Rectal smooth muscle tissue (tissue), 1 donor: ENCODE data around the gene ATAD1.

Experiments
- H3K27ac ChIP-seq: one replicate; pipeline ENCODE4 v1.7.0; 2013; ENCODE audit warnings: low read depth, low read length, inconsistent platforms
- H3K27me3 ChIP-seq: one replicate; pipeline ENCODE4 v1.7.0; 2013; ENCODE audit warnings: low read length; ENCODE audit not compliant: control insufficient read depth, insufficient read depth
- H3K36me3 ChIP-seq: one replicate; pipeline ENCODE4 v1.7.0; 2013; ENCODE audit warnings: low read length; ENCODE audit not compliant: control insufficient read depth, insufficient read depth
- H3K4me1 ChIP-seq: one replicate; pipeline ENCODE4 v1.7.0; 2013; ENCODE audit warnings: low read length; ENCODE audit not compliant: control insufficient read depth, insufficient read depth
- H3K4me3 ChIP-seq: one replicate; pipeline ENCODE4 v1.7.0; 2013; ENCODE audit warnings: low read length
- H3K9ac ChIP-seq: one replicate; pipeline ENCODE4 v1.7.0; 2013; ENCODE audit warnings: low read length

The ATAD1 gene

DNA sequence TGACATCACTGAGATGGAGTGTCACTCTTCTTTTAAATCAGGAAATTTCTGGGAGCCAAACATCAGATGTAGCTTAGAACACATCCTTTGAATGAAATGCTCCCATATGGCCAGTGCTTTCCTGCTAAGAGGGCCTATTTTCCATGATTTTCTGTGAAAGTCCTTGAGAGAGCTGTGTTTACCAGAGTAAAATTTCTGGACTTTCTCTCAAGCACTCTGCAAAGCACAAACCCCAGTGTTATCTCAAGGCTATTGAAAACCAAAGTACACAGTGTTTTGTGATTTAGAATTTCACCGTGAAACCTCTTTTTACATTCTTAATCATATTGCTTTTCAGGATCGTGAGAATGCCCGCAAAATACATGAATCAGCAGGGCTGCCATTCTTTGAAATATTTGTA, 104.3 kb downstream of the ATAD1 start:
- H3K27ac ChIP-seq = no peak overlapping the region

DNA sequence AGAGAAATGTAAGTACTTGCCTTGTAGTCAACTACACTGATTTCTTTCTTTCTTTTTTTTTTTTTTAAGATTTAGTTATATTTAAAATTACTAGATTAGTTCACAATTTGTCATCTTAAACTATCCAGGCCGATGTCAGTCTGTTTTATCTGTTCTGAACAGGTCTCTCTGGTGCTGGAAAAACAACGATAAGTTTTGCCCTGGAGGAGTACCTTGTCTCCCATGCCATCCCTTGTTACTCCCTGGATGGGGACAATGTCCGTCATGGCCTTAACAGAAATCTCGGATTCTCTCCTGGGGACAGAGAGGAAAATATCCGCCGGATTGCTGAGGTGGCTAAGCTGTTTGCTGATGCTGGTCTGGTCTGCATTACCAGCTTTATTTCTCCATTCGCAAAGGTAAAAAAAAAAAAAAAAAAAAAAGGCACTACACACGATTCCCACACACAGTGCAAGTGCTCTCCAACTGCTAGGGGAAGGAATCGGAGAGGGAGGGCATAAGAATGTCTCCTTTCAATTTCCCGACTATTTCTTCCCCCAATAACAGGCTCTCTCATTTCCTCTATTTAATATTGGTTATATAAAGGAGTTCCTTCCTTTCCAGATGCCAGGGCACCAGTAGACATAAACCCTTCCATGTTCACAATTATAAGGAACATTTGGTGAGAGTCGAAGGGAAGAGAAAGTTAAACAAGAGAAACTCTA, 105.0 kb downstream of the ATAD1 start:
- Histone ChIP-seq H3K36me3 (peaks cover 3% of the 10 kb centered on the region), H3K4me3 (no peak overlapping the region), H3K27ac (no peak overlapping the region), H3K9ac (no peak overlapping the region), H3K27me3 (no peaks in the 10 kb centered on the region), H3K4me1 (peaks cover 3% of the 10 kb centered on the region)

More for the DNA sequence above, 104.3 kb downstream of the ATAD1 start:
- Histone ChIP-seq H3K4me1 (peaks cover 3% of the 10 kb centered on the region), H3K36me3 (peaks cover 3% of the 10 kb centered on the region), H3K4me3 (no peak overlapping the region), H3K9ac (no peak overlapping the region), H3K27me3 (no peaks in the 10 kb centered on the region)

DNA sequence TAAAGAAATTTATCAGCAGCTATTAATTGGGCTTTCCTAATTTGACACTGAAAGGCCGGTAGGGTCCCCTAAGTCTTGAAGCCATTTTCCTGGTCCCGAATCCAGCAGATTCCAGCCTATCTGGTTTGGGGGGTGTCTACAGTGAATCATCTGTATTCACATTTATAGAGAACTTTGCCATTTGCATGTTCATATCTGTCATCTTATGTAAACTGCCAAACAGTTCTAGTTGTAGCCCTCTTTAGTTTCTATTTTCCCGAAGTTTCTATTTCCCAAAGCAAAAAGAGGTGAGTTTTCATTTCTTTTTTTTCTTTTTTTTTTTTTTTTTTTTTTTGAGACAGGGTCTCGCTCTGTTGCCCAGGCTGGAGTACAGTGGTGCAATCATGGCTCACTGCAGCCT, 110.8 kb downstream of the ATAD1 start:
- H3K4me3 ChIP-seq = no peak overlapping the region

DNA sequence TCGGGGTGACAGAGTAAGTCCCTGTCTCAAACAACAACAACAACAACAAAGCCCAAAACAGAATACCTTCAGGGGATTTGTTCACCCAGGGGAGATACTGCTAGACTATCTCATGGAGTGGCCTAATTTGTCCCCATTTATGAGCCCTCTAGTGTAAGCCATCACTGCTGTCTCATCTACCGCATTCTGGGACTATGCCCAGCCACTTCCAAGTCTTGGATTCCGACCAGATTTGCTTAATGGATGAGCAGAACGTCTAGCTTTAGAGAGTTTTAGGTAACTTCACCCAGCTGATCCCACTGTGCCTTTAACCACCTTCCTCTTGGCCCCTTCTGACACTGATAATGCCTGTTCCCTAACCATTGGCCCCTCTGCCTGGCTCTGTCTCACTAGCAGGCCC, 111.3 kb downstream of the ATAD1 start:
- Histone ChIP-seq H3K36me3 (peaks cover 3% of the 10 kb centered on the region), H3K27ac (no peak overlapping the region), H3K4me3 (no peak overlapping the region), H3K9ac (no peak overlapping the region), H3K4me1 (no peaks in the 10 kb centered on the region), H3K27me3 (no peaks in the 10 kb centered on the region)

More for the DNA sequence above, 110.8 kb downstream of the ATAD1 start:
- Histone ChIP-seq H3K9ac (no peak overlapping the region), H3K27me3 (no peaks in the 10 kb centered on the region), H3K36me3 (peaks cover 3% of the 10 kb centered on the region), H3K27ac (no peak overlapping the region), H3K4me1 (no peaks in the 10 kb centered on the region)

DNA sequence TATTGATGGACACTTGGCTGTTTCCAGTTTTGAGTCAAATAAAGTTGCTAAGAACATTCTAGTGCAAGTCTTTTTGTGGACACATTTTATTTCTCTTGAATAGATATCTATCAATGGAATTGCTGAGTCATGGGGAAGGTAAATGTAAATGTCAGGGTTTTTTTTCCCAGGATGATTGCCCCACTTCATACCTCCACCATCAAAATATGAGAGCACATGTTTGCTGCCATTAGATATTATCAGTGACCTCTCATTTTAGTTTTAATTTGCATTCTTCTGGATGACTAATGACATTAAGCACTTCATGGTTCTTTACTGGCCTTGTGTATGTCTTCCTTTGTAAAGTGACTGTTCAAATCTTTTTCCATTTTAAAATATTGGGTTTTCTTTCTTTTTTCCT, 112.7 kb downstream of the ATAD1 start:
- Histone ChIP-seq H3K36me3 (peaks cover 3% of the 10 kb centered on the region), H3K4me1 (no peaks in the 10 kb centered on the region), H3K27me3 (no peaks in the 10 kb centered on the region), H3K4me3 (no peak overlapping the region), H3K27ac (no peak overlapping the region), H3K9ac (no peak overlapping the region)

DNA sequence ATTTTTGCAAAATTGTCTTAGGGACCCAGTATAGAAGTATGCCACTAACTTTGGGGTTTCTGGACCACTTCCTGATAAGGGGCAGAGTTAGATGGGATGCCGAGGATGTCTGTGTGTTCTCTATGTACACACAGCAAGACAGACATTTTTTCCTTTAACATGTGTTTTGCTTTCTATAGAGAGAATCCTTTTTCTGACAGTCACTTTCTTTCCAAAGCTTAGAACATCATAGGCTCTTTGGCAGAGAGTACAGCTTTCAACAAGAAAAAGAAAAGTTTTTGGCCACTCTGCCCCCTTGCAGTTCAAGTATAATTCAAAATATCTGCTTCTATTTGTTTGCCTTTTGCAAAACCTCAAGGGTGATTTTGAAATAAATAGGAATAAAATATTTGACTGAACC, 114.3 kb downstream of the ATAD1 start:
- H3K36me3 ChIP-seq = no peaks in the 10 kb centered on the region
- H3K4me3 ChIP-seq = no peak overlapping the region
- H3K27ac ChIP-seq = no peak overlapping the region
- H3K27me3 ChIP-seq = no peaks in the 10 kb centered on the region
- H3K9ac ChIP-seq = no peak overlapping the region
- no peaks in the 10 kb centered on the region for H3K4me1 ChIP-seq

DNA sequence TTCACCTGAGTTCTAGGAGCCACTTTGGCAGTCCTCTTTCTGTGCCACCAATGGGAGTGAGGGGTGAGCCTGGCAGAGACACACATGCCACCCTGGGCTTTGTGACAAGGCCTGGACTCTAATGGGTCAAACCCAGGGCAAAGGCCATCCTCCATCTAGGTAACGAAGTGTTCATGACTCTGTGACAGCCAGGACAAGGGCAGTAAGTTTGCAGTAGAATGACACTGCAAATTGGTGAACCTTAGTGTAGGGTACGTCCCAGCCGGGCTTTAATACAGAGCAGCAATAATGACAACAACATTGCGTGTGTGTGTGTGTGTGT, 115.1 kb downstream of the ATAD1 start:
- Histone ChIP-seq H3K27ac (no peak overlapping the region), H3K36me3 (no peaks in the 10 kb centered on the region), H3K4me3 (no peak overlapping the region), H3K27me3 (no peaks in the 10 kb centered on the region), H3K4me1 (no peaks in the 10 kb centered on the region), H3K9ac (no peak overlapping the region)

DNA sequence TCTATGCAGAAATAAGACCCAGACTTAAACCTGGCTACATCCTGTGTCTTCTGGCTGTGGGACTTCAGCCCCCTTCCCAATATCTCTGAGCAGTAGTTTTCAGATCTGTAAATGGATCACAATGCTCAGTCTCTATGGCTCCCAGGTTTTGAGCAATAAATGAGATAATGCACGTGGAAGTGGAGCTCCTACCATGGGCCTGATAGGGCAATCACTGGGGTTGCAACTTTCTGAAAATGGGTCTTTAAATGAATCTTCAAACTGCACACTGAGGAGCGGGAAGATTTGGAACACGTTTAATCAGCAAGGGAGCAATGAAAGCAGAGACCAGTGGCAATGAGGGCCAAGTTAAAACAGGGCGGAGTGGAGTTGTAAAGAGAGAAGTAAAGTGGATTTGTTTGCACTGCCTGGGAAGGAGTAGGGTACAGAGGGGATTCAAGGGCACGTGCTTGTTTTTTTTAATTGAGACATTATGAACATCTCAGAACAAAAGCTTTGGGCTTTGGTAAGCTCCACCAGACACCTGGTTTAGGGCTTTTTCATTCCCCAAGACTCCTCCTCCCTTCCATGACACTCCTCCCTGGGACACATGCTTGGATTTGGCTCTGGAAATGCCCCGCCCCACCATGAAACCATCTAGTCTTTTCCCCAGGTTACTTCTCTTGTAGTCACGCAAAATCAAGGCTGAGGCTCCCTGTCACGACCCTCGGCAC, 115.6 kb downstream of the ATAD1 start:
- Histone ChIP-seq H3K36me3 (no peaks in the 10 kb centered on the region), H3K27ac (no peak overlapping the region), H3K9ac (no peak overlapping the region), H3K27me3 (no peaks in the 10 kb centered on the region), H3K4me3 (no peak overlapping the region), H3K4me1 (no peaks in the 10 kb centered on the region)
